Measurements from ENCODE around the gene POLR1F. TPM values are rescaled to one million over a fixed set of nuclear protein-coding genes. Genes with fewer than 3 reads are reported as not detected.

Gene POLR1F
- total RNA-seq, 1 experiment from 2014 or later, result 20.7 TPM

GRCh38 chr7:19707240-19707639, 1.6 kb downstream of the POLR1F start:
- POLR2A ChIA-PET, result no interaction called here
- Histone ChIP-seq H3K4me1 (ENCODE audit: control insufficient read depth, insufficient read depth, low read length) (peaks cover 23% of the 10 kb centered on the region), H3K4me3 (ENCODE audit: low read depth in 2 of 2, low read length in 2 of 2) (peak overlapping the region; percentile 94 to 98), H3K36me3 (ENCODE audit: control insufficient read depth, insufficient read depth, low read length) (peaks cover 6% of the 10 kb centered on the region; the same call in 1 of the 2 replicates), H3K9me3 (ENCODE audit: control insufficient read depth, insufficient read depth, low read depth, low read length) (no peaks in the 10 kb centered on the region), H3K27me3 (ENCODE audit: control insufficient read depth, insufficient read depth, low read length) (no peaks in the 10 kb centered on the region; the same call in 1 of the 2 replicates), H3K27ac (ENCODE audit: low read length) (peak overlapping the region; percentile 90)
- intact Hi-C loops (cut with micrococcal nuclease; ENCODE audit: unreplicated experiment), result no loop called here
- CTCF ChIA-PET, result no interaction called here
- BruUV-seq (replicated peaks), result no TSS peak
- TF ChIP-seq TCF7L2 (IDR thresholded peaks at IDR 0.05; ENCODE audit: low read depth, low read length) (no peak), POLR2AphosphoS5 (IDR thresholded peaks at IDR 0.05; ENCODE audit: low read depth, low read length) (no peak), REST (IDR thresholded peaks at IDR 0.05; ENCODE audit: insufficient read depth in 1 of 2, low read depth in 2 of 2, low read length in 1 of 2) (no peak), CTCF (IDR thresholded peaks at IDR 0.05) (no peak), SIN3A (IDR thresholded peaks at IDR 0.05; ENCODE audit: borderline replicate concordance, insufficient read depth, low read depth, low read length) (no peak)
- DNase-seq (ENCODE audit: low read depth, low spot score) (no peak), ATAC-seq (no peak)
- in situ Hi-C loops (cut with HindIII; ENCODE audit: low pct_unique_long_range_greater_than_20kb, low sequenced_read_pairs), result no loop called here

GRCh38 chr7:19705663-19706062, 3.2 kb downstream of the POLR1F start:
- Histone ChIP-seq H3K27ac (ENCODE audit: low read length) (no peak overlapping the region), H3K4me3 (ENCODE audit: low read depth in 2 of 2, low read length in 2 of 2) (no peak overlapping the region), H3K4me1 (ENCODE audit: control insufficient read depth, insufficient read depth, low read length) (peaks cover 23% of the 10 kb centered on the region), H3K36me3 (ENCODE audit: control insufficient read depth, insufficient read depth, low read length) (peaks cover 6% of the 10 kb centered on the region; the same call in 1 of the 2 replicates), H3K9me3 (ENCODE audit: control insufficient read depth, insufficient read depth, low read depth, low read length) (no peaks in the 10 kb centered on the region), H3K27me3 (ENCODE audit: control insufficient read depth, insufficient read depth, low read length) (no peaks in the 10 kb centered on the region)
- intact Hi-C loops (cut with micrococcal nuclease; ENCODE audit: unreplicated experiment) (no loop called here), in situ Hi-C loops (cut with HindIII; ENCODE audit: low pct_unique_long_range_greater_than_20kb, low sequenced_read_pairs) (no loop called here)
- ChIA-PET CTCF (no interaction called here), POLR2A (no interaction called here)
- no TSS peak for BruUV-seq (replicated peaks)
- ATAC-seq (no peak), DNase-seq (ENCODE audit: low read depth, low spot score) (no peak)
- TF ChIP-seq POLR2AphosphoS5 (IDR thresholded peaks at IDR 0.05; ENCODE audit: low read depth, low read length) (no peak), REST (IDR thresholded peaks at IDR 0.05; ENCODE audit: insufficient read depth in 1 of 2, low read depth in 2 of 2, low read length in 1 of 2) (no peak), TCF7L2 (IDR thresholded peaks at IDR 0.05; ENCODE audit: low read depth, low read length) (no peak)
